HG03378 (cell line): ENCODE results near the gene MOB1A.

Source experiments
- ATAC-seq: cut with Tn5 transposase; IDR thresholded peaks from one replicate; pipeline ENCODE4 v1.9.1; 2021; ENCODE audit warnings: mild to moderate bottlenecking, moderate library complexity; ENCODE audit not compliant: unreplicated experiment

Gene MOB1A

GRCh38 chr2:74109551-74109950, 69.1 kb downstream of the MOB1A start:
- ATAC-seq: no peak

DNA sequence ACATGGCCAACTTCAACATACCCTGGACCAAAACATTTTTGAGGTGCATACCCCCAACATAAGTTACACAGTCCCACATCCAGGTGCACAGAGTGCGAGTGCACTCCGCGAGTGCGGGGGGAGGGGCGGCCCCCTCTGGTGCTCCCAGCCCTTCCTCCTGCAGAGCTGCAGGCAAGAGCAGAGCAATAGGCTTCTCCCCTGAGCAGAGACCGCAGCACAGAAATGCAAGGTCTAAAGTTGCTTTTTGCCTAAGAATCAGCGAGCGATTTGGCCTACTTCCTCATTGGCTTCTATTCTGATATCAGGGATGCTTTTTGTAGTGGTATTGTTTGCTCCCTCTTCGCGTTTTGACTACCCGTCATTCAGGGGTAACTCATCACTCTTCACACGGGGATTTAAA, 71.6 kb downstream of the MOB1A start:
- ATAC-seq: no peak

- no peak for ATAC-seq
Measured at GRCh38 chr2:74105413-74105812, 73.3 kb downstream of the MOB1A start.

DNA sequence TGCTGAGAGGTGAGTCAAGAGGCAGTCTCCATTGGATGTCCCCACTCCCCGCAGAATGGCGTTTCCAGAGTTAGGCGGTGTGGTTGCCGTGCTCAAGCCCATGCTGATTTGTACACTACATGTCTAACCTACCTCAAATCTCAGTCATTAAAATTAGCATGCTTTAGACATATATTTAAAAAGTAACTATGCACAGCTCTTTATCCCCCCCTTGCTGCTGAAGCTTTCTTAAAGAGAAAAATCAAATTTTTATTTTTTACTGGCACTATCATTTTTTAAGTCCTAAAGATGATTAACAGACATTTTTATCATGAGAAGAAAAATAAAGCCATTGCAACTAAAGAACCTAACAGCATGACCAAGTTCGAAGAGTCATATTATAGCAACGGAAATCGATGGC, 73.8 kb downstream of the MOB1A start:
- ATAC-seq: no peak

DNA sequence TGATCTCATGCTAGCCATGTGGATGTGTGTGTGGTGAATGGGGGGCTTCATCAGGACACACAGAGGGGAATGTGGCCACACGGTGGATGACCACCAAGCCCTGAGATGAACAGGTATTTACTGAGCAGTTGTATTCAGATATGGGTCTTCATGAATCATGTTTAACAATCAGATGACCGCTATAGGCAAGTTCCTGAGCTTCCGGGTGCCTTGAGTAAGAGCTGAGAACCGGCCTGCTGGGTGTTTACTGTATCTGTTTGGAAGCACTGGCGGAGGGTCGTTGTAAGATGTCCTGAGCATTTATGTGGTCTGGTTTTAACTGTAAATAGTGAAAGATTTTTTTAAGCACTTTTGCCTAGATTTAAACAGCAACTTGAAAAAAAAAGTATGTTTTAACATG, 74.9 kb downstream of the MOB1A start:
- no peak for ATAC-seq
